Stomach (tissue), 4 donors: ENCODE data around the gene SCN9A.

Experiments
- CTCF ChIP-seq, 7 experiments: fragments of 450-650 bp in 4 of 7; fragments of 200-600 bp in 3 of 7; sonication (generic) in 3 of 7; IDR thresholded peaks; one replicate each; pipeline ENCODE4 v1.5.1; 2016 to 2019; ENCODE audit warnings: antibody characterized with exemption in 7 of 7, control low read depth in 2 of 7, mild to moderate bottlenecking in 1 of 7
- EP300 ChIP-seq: sonication (generic); formaldehyde crosslinking; IDR thresholded peaks from one replicate; pipeline ENCODE4 v1.6.1; 2017; ENCODE audit warnings: antibody characterized with exemption
- POLR2A ChIP-seq, 4 donors: fragments of 450-650 bp; IDR thresholded peaks; one replicate each; pipeline ENCODE4 v1.6.1; 2016; ENCODE audit warnings: antibody characterized with exemption in 4 of 4, control low read depth in 2 of 4, mild to moderate bottlenecking in 1 of 4, moderate library complexity in 1 of 4
- POLR2AphosphoS5 ChIP-seq, 3 donors: sonication (generic); formaldehyde crosslinking; IDR thresholded peaks; one replicate each; pipeline ENCODE4 v1.6.1; 2016; ENCODE audit warnings: antibody characterized with exemption in 3 of 3

DNA sequence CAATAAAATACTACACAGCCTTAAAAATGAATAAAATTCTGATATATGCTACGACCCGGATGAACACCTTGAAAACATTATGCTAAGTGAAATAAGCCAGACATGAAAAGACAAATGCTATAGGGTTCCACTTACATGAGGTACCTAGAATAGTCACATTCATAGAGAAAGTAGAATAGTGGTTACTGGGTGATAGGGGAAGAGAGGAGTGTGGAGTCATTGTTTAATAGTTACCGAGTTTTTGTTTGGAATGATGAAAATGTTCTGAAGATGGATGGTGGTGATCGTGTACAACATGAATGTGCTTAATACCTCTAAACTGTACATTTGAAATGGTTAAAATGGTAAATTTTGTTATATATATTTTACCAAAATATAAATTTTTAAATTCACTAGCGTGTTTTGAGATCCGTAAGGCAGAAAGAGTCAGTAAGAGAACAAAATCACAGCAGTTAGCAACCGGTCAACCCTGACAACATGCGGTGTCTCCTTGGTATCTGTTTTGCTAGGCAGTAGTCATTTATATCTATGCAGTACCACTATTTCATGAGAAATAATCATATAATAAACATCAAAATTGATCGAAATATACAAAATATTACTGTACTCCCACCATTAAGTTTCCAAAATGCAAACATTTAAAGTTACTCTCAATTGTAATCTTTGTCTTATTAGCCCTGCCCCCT, 11.1 kb downstream of the SCN9A start:
- TF ChIP-seq POLR2A (IDR thresholded peaks at IDR 0.05) (no peak), POLR2AphosphoS5 (IDR thresholded peaks at IDR 0.05) (no peak), CTCF (IDR thresholded peaks at IDR 0.05) (no peak), EP300 (no peak)
